ENCODE measurements around the gene GATAD2A.
A peak's percentile ranks its signal among the peaks of the same experiment; 100 is the strongest.
"Not testable (repeated sequence)": the region's sequence is repeated elsewhere in the genome, so short reads cannot be mapped to it uniquely, and the experiment has no call there.

The GATAD2A gene

GRCh38 chr19:19445288-19445687 is 39.8 kb downstream of the GATAD2A start:
- no peak for FAIRE-seq

GRCh38 chr19:19445911-19446361 is 40.5 kb downstream of the GATAD2A start:
- DNase-seq (ENCODE audit: low spot score) (no peak), FAIRE-seq (no peak)

More at GRCh38 chr19:19445288-19445687, 39.8 kb downstream of the GATAD2A start:
- no peak for DNase-seq (ENCODE audit: low spot score)

- DNase-seq (ENCODE audit: low spot score), result no peak
- no peak for FAIRE-seq
These were observed 41.4 kb downstream of the GATAD2A start for GRCh38 chr19:19446655-19447437.

GRCh38 chr19:19447536-19448237 is 42.2 kb downstream of the GATAD2A start:
- DNase-seq (ENCODE audit: low spot score) (no peak), FAIRE-seq (no peak)

- DNase-seq (ENCODE audit: low spot score), result no peak
- FAIRE-seq, result no peak
These were observed 42.7 kb downstream of the GATAD2A start for GRCh38 chr19:19448238-19448544.

GRCh38 chr19:19451429-19452242 is 46.2 kb downstream of the GATAD2A start:
- DNase-seq (ENCODE audit: low spot score) (no peak), FAIRE-seq (no peak)

GRCh38 chr19:19452243-19453124 is 47.0 kb downstream of the GATAD2A start:
- FAIRE-seq, result no peak
- DNase-seq (ENCODE audit: low spot score), result no peak

GRCh38 chr19:19453125-19453454 is 47.6 kb downstream of the GATAD2A start:
- FAIRE-seq (no peak), DNase-seq (ENCODE audit: low spot score) (no peak)

- not testable (repeated sequence) for DNase-seq (ENCODE audit: low spot score); FAIRE-seq
These were observed 49.9 kb downstream of the GATAD2A start for GRCh38 chr19:19455166-19455919.

GRCh38 chr19:19457671-19458070 is 52.2 kb downstream of the GATAD2A start:
- FAIRE-seq (no peak), DNase-seq (ENCODE audit: low spot score) (no peak)

GRCh38 chr19:19458110-19458816 is 52.8 kb downstream of the GATAD2A start:
- DNase-seq (ENCODE audit: low spot score), result no peak
- no peak for FAIRE-seq

- no peak for FAIRE-seq
- no peak for DNase-seq (ENCODE audit: low spot score)
These were observed 53.6 kb downstream of the GATAD2A start for GRCh38 chr19:19459073-19459472.

GRCh38 chr19:19459707-19460251 is 54.3 kb downstream of the GATAD2A start:
- no peak for FAIRE-seq

GRCh38 chr19:19460258-19460731 is 54.8 kb downstream of the GATAD2A start:
- FAIRE-seq (no peak), DNase-seq (ENCODE audit: low spot score) (no peak)

More at GRCh38 chr19:19459707-19460251, 54.3 kb downstream of the GATAD2A start:
- DNase-seq (ENCODE audit: low spot score), result peak; percentile 44

GRCh38 chr19:19460761-19461265 is 55.3 kb downstream of the GATAD2A start:
- FAIRE-seq (no peak), DNase-seq (ENCODE audit: low spot score) (no peak)

- DNase-seq (ENCODE audit: low spot score), result no peak
- no peak for FAIRE-seq
These were observed 55.8 kb downstream of the GATAD2A start for GRCh38 chr19:19461306-19461670.

- FAIRE-seq, result no peak
- no peak for DNase-seq (ENCODE audit: low spot score)
These were observed 56.5 kb downstream of the GATAD2A start for GRCh38 chr19:19461671-19462622.
